RWPE2 (cell line): ENCODE data around the gene GOLGA7B.

Experiments used
- ATAC-seq: fragments of 200-7000 bp; cut with Tn5 transposase; 3 replicates; pipeline ENCODE4 v1.9.1; 2021; ENCODE audit warnings: low read depth
- DNase-seq: peaks from one replicate; pipeline ENCODE4 v3.0.0-alpha.2; 2020; ENCODE audit warnings: low spot score
- H3K27ac ChIP-seq: fragments of 450-650 bp; 2 replicates; pipeline ENCODE4 v1.5.1; 2017; ENCODE audit warnings: mild to moderate bottlenecking; ENCODE audit not compliant: poor library complexity, severe bottlenecking
- H3K27me3 ChIP-seq: fragments of 250-450 bp; sonication (Bioruptor Pico); 2 replicates; pipeline ENCODE4 v1.5.1; 2021; ENCODE audit warnings: mild to moderate bottlenecking, moderate library complexity; ENCODE audit not compliant: insufficient read depth, poor library complexity, severe bottlenecking
- H3K36me3 ChIP-seq: fragments of 250-450 bp; sonication (Bioruptor Pico); 2 replicates; pipeline ENCODE4 v1.5.1; 2020; ENCODE audit warnings: low read depth, mild to moderate bottlenecking, moderate library complexity
- H3K4me1 ChIP-seq: fragments of 250-450 bp; sonication (Bioruptor Pico); 2 replicates; pipeline ENCODE4 v1.5.1; 2021; ENCODE audit warnings: mild to moderate bottlenecking, moderate library complexity; ENCODE audit not compliant: insufficient read depth, poor library complexity, severe bottlenecking
- H3K4me3 ChIP-seq: fragments of 250-450 bp; sonication (Bioruptor Pico); 2 replicates; pipeline ENCODE4 v1.5.1; 2021; ENCODE audit warnings: mild to moderate bottlenecking, moderate library complexity; ENCODE audit not compliant: severe bottlenecking
- H3K9me3 ChIP-seq: fragments of 250-450 bp; sonication (Bioruptor Pico); 2 replicates; pipeline ENCODE4 v1.5.1; 2021; ENCODE audit warnings: mild to moderate bottlenecking, moderate library complexity; ENCODE audit not compliant: severe bottlenecking
- TF ChIP-seq, protein P1 (sequence below): fragments of 450-650 bp; IDR thresholded peaks from one replicate; pipeline ENCODE4 v1.5.1; 2017; ENCODE audit warnings: mild to moderate bottlenecking, moderate library complexity; ENCODE audit not compliant: poor library complexity, severe bottlenecking

The GOLGA7B gene

GRCh38 chr10:97814996-97815395, 34.6 kb upstream of the GOLGA7B start:
- TF ChIP-seq, protein P1, sequence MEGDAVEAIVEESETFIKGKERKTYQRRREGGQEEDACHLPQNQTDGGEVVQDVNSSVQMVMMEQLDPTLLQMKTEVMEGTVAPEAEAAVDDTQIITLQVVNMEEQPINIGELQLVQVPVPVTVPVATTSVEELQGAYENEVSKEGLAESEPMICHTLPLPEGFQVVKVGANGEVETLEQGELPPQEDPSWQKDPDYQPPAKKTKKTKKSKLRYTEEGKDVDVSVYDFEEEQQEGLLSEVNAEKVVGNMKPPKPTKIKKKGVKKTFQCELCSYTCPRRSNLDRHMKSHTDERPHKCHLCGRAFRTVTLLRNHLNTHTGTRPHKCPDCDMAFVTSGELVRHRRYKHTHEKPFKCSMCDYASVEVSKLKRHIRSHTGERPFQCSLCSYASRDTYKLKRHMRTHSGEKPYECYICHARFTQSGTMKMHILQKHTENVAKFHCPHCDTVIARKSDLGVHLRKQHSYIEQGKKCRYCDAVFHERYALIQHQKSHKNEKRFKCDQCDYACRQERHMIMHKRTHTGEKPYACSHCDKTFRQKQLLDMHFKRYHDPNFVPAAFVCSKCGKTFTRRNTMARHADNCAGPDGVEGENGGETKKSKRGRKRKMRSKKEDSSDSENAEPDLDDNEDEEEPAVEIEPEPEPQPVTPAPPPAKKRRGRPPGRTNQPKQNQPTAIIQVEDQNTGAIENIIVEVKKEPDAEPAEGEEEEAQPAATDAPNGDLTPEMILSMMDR, result no peak
- no peaks in the 10 kb centered on the region for H3K9me3 ChIP-seq
- no peak for ATAC-seq

DNA sequence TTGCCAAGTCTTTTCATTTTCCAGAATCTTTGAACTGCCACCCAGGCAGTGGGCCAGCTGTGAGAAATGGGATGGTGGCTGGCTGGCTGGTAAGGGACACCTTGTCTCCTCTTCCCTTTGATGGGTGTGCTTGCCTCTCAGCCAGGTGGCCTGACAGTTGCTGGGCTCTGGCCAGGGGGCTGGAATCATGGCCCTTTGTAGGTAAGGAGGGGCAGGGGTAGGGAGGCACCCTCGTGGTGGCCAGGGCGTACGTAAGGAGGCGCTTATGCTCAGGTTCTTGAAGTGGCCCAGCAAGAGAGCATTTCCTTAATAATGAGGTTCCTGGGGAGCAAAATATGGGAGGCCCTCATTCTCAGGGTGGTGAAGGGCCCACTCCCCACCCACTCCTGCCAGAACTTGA, 33.0 kb upstream of the GOLGA7B start:
- no peak for ATAC-seq
- Histone ChIP-seq H3K4me1 (no peaks in the 10 kb centered on the region), H3K36me3 (no peaks in the 10 kb centered on the region), H3K4me3 (no peak overlapping the region), H3K9me3 (no peaks in the 10 kb centered on the region), H3K27ac (no peak overlapping the region), H3K27me3 (no peaks in the 10 kb centered on the region)
- TF ChIP-seq, protein P1, result no peak
- DNase-seq, result no peak

More at GRCh38 chr10:97814996-97815395, 34.6 kb upstream of the GOLGA7B start:
- Histone ChIP-seq H3K27me3 (no peaks in the 10 kb centered on the region), H3K4me1 (no peaks in the 10 kb centered on the region), H3K36me3 (no peaks in the 10 kb centered on the region), H3K4me3 (no peak overlapping the region), H3K27ac (no peak overlapping the region)
- no peak for DNase-seq

GRCh38 chr10:97818572-97818971, 31.1 kb upstream of the GOLGA7B start:
- no peaks in the 10 kb centered on the region for H3K27me3 ChIP-seq
- no peak for ATAC-seq
- no peaks in the 10 kb centered on the region for H3K36me3 ChIP-seq
- no peak for DNase-seq
- no peak overlapping the region for H3K4me3 ChIP-seq
- peaks cover 2% of the 10 kb centered on the region for H3K4me1 ChIP-seq
- TF ChIP-seq, protein P1, result no peak
- no peaks in the 10 kb centered on the region for H3K9me3 ChIP-seq
- no peak overlapping the region for H3K27ac ChIP-seq

DNA sequence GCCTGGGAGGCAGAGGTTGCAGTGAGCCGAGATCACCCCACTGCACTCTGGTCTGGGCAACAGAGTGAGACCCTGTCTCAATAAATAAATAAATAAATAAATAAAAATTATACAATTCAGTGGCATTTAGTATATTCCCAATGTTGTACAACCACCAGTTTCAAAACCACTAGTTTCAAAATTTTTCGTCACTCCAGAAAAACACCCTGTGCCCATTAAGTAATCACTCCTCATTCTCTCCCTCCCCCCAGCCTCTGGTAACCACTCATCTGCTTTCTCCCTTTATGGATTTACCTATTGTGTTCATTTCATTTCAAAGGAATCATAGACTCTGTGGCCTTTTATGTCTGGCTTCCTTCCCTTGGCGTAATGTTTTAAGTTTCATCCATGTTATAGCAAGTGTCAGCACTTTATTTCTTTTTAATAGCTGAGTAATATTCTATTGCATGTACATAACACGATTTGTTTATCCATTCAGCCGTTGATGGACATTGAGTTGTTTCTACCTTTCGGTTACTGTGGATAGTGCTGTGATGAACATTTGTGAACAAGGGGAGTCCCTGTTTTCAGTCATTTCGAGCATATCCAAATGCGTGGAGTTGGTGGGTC, 29.4 kb upstream of the GOLGA7B start:
- H3K27me3 ChIP-seq, result no peaks in the 10 kb centered on the region

More for the DNA sequence above, 29.4 kb upstream of the GOLGA7B start:
- H3K9me3 ChIP-seq, result no peaks in the 10 kb centered on the region
- H3K27ac ChIP-seq, result no peak overlapping the region
- DNase-seq (no peak), ATAC-seq (no peak)
- TF ChIP-seq, protein P1, result no peak
- peaks cover 2% of the 10 kb centered on the region for H3K4me1 ChIP-seq
- H3K36me3 ChIP-seq, result no peaks in the 10 kb centered on the region
- H3K4me3 ChIP-seq, result no peak overlapping the region
